ENCODE results near the gene PLCXD1. TPM values are rescaled to one million over a fixed set of nuclear protein-coding genes. Genes with fewer than 3 reads are reported as not detected.
A peak's percentile ranks its signal among the peaks of the same experiment; 100 is the strongest.

The PLCXD1 gene
- total and polyA plus RNA-seq, 8 donors, result 17.0 to 58.2 (median 36.7) TPM

DNA sequence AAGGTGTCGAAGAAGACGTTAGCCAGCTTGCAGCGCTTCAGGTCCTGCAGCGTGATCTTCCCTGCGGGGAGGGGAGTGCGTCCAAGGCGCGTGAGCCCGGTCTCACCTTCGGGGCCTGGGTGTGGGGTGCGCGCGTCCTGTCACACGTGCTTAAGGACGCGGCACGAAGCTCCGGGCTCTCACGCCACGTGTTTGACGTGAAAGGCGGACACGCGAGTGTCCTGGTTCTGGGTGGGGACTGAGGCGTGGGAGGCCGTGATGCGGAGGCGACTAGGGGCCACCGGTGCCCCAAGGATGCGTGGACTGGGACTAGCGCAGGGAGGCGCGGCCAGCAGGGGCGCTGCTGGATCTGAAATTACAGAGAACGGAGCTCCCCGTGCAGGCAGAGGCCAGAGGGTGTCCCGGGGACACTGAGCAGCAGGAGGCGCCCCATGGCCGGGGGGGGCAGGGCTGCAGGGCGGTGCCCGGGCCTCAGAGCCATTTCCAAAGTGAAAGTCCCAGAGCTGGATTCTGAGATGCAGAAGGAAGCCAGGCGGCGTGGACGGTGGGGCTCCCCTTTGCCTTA, 57.7 kb downstream of the PLCXD1 start:
- no peaks in the 10 kb centered on the region for H3K27me3 ChIP-seq
- DNase-seq, result peak in 1 of 4 donors; percentile 64
- no peak overlapping the region for H3K4me3 ChIP-seq
- no peak for ATAC-seq
- no peaks in the 10 kb centered on the region for H3K4me1 ChIP-seq
- TF ChIP-seq, protein P1, sequence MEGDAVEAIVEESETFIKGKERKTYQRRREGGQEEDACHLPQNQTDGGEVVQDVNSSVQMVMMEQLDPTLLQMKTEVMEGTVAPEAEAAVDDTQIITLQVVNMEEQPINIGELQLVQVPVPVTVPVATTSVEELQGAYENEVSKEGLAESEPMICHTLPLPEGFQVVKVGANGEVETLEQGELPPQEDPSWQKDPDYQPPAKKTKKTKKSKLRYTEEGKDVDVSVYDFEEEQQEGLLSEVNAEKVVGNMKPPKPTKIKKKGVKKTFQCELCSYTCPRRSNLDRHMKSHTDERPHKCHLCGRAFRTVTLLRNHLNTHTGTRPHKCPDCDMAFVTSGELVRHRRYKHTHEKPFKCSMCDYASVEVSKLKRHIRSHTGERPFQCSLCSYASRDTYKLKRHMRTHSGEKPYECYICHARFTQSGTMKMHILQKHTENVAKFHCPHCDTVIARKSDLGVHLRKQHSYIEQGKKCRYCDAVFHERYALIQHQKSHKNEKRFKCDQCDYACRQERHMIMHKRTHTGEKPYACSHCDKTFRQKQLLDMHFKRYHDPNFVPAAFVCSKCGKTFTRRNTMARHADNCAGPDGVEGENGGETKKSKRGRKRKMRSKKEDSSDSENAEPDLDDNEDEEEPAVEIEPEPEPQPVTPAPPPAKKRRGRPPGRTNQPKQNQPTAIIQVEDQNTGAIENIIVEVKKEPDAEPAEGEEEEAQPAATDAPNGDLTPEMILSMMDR (IDR thresholded peaks at IDR 0.05), result no peak
- peaks cover 0 to 10% of the 10 kb centered on the region in 2 donors for H3K9me3 ChIP-seq
- H3K36me3 ChIP-seq, result peaks cover 0 to 40% of the 10 kb centered on the region in 2 donors
- H3K27ac ChIP-seq, result no peak overlapping the region
- intact Hi-C loops (cut with DNase I), result no loop called here

DNA sequence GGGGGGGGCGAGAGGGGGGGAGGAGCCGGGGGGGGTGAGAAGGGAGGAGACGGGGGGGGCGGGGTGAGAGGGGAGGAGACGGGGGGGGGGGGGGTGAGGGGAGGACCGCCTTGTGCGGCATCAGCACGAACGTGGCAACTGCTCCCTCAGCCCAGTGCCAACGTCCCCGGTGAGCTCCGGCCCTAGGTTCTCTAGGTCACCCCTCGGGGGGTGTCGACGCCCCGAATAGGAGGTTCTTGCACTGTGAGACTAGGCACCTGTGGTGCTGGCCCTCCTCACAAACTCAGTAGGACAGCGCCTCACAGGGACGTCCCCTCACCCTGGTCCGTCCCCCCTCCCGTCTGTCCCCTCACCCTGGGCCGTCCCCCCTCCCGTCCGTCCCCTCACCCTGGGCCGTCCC, 58.9 kb downstream of the PLCXD1 start:
- intact Hi-C loops (cut with DNase I), result no loop called here
- ATAC-seq, result no peak
- Histone ChIP-seq H3K27me3 (no peaks in the 10 kb centered on the region), H3K4me1 (no peaks in the 10 kb centered on the region), H3K27ac (no peak overlapping the region), H3K9me3 (peaks cover 0 to 20% of the 10 kb centered on the region in 2 donors), H3K4me3 (no peak overlapping the region), H3K36me3 (peaks cover 0 to 41% of the 10 kb centered on the region in 2 donors)
- DNase-seq, result peak in 2 of 4 donors; percentile 24 to 49
- TF ChIP-seq, protein P1 (IDR thresholded peaks at IDR 0.05), result no peak

DNA sequence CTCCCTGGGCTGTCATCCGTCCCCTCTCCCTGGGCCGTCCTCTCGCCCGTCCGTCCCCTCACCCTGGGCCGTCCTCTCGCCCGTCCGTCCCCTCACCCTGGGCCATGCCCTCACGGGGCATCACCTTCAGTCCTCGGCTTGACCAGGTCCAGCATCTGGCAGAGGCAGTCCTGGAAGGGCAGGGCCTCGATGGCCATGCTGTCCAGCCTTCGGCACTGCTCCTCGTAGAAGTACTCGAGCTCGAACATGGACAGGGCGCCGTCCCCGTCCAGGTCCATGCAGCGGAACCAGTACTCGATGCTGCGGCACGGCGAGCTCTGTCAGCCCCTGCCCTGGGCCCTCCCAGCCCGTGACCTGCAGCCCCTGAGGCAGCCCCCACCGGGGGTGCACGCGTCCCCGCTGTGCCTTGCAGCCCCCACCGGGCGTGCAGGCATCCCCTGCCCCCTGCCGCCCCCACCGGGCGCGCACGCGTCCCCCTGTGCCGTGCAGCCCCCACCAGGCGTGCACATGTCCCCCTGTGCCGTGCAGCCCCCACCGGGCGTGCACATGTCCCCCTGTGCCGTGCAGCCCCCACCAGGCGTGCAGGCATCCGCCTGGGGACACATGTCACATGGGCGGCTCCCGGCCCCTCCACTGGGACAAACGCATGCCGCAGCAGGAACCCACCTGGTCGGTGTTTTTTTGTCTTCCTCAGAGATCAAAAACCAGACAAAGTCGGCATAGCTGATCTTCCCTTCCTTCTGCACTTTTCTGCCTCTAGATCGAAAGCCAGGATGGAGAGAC, 59.7 kb downstream of the PLCXD1 start:
- no peak overlapping the region for H3K27ac ChIP-seq
- DNase-seq (peak in 2 of 4 donors; percentile 27 to 68), ATAC-seq (no peak)
- intact Hi-C loops (cut with DNase I), result no loop called here
- no peaks in the 10 kb centered on the region for H3K4me1 ChIP-seq
- peaks cover 0 to 21% of the 10 kb centered on the region in 2 donors for H3K9me3 ChIP-seq
- H3K36me3 ChIP-seq, result peaks cover 0 to 45% of the 10 kb centered on the region in 2 donors
- TF ChIP-seq, protein P1 (IDR thresholded peaks at IDR 0.05), result no peak
- H3K4me3 ChIP-seq, result no peak overlapping the region
- no peaks in the 10 kb centered on the region for H3K27me3 ChIP-seq

DNA sequence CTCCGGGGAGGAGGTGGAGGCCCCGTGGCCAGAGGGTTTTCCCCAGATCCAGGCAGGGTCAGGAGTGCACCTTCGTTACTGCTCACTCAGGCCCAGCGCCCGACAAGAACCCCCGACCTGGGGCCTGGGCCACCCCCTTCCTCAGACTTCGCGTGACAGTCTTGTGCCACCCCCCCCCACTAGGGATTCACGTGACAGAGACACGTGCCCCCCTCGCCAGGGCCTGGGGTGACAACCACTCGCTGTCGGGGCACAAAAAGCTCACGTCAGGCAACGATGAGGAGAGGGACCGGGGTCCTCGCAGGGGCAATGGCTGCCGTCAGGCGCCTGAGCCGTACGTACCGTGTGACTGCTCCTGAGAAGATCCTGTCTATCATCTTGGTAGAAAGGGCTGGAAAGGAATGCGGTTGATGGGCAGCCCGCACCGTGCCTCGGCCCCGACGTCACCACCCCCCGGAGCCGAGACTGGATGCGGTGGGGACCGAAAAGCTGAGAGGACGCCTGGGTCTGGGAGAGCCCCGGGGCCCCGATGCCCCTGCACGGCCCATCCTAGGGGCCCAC, 60.4 kb downstream of the PLCXD1 start:
- intact Hi-C loops (cut with DNase I), result no loop called here
- no peak for ATAC-seq
- DNase-seq, result peak in 2 of 4 donors; percentile 26 to 47
- peaks cover 0 to 50% of the 10 kb centered on the region in 2 donors for H3K36me3 ChIP-seq
- no peaks in the 10 kb centered on the region for H3K27me3 ChIP-seq
- TF ChIP-seq, protein P1 (IDR thresholded peaks at IDR 0.05), result no peak
- no peak overlapping the region for H3K27ac ChIP-seq
- peaks cover 0 to 21% of the 10 kb centered on the region in 2 donors for H3K9me3 ChIP-seq
- H3K4me1 ChIP-seq, result no peaks in the 10 kb centered on the region
- H3K4me3 ChIP-seq, result no peak overlapping the region

DNA sequence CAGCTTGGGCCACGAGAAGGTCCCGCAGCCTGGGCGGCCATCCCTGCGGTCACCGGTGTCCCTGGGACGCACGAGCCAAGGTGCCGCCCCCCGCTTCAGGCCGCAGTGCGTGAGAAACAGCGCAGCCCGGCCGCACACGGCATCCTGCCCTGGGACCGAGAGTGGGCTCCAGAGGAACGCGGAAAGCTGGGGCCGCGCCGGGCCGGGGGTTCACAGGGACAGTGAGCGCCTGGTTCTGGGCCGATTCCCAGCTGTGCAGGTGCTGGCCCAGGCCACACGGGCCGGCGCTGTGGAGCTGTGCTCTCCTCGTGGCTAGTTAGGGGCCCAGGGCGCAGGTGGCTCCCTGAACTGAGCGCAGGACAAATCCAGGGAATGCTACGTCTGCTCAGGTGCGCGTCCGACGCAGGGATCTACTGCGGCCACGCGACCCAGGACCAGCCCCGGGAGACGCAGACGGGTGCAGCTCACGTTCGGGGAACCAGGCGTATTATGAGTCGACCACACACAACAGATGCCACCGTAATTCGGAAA, 63.3 kb downstream of the PLCXD1 start:
- H3K27me3 ChIP-seq, result no peaks in the 10 kb centered on the region
- peak in 2 of 4 donors; percentile 26 to 65 for DNase-seq
- TF ChIP-seq, protein P1 (IDR thresholded peaks at IDR 0.05), result no peak
- H3K27ac ChIP-seq, result no peak overlapping the region
- intact Hi-C loops (cut with DNase I), result no loop called here
- no peak for ATAC-seq
- no peaks in the 10 kb centered on the region for H3K4me1 ChIP-seq
- no peak overlapping the region for H3K4me3 ChIP-seq
- peaks cover 0 to 18% of the 10 kb centered on the region in 2 donors for H3K9me3 ChIP-seq
- H3K36me3 ChIP-seq, result peaks cover 0 to 43% of the 10 kb centered on the region in 2 donors
